ENCODE results near the gene LY6G5B.

GRCh38 chr6:31639043-31639442, 30.7 kb upstream of the LY6G5B start:
- TF ChIP-seq CTCF (IDR thresholded peaks at IDR 0.05) (no peak), EZH2 (IDR thresholded peaks at IDR 0.05) (no peak), EZH2phosphoT487 (IDR thresholded peaks at IDR 0.05) (no peak)

Measured in neural progenitor cell (in vitro differentiated cells).